Measurements from ENCODE around the gene DAND5.

Gene DAND5

GRCh38 chr19:12936582-12936981 lies 32.8 kb upstream of the DAND5 start:
- H3K27me3 ChIP-seq (ENCODE audit: control insufficient read depth, insufficient read depth, low read length) = no peaks in the 10 kb centered on the region
- TF ChIP-seq, protein P1, sequence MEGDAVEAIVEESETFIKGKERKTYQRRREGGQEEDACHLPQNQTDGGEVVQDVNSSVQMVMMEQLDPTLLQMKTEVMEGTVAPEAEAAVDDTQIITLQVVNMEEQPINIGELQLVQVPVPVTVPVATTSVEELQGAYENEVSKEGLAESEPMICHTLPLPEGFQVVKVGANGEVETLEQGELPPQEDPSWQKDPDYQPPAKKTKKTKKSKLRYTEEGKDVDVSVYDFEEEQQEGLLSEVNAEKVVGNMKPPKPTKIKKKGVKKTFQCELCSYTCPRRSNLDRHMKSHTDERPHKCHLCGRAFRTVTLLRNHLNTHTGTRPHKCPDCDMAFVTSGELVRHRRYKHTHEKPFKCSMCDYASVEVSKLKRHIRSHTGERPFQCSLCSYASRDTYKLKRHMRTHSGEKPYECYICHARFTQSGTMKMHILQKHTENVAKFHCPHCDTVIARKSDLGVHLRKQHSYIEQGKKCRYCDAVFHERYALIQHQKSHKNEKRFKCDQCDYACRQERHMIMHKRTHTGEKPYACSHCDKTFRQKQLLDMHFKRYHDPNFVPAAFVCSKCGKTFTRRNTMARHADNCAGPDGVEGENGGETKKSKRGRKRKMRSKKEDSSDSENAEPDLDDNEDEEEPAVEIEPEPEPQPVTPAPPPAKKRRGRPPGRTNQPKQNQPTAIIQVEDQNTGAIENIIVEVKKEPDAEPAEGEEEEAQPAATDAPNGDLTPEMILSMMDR (IDR thresholded peaks at IDR 0.05) = no peak
- H3K79me2 ChIP-seq = peaks cover 38% of the 10 kb centered on the region
- no peak overlapping the region for H3K4me3 ChIP-seq (ENCODE audit: low read depth, low read length)
- peaks cover 24% of the 10 kb centered on the region for H3K4me1 ChIP-seq
- H3K4me2 ChIP-seq (ENCODE audit: low read length) = no peak overlapping the region
- H3K9ac ChIP-seq = no peak overlapping the region
- H3K27ac ChIP-seq = no peak overlapping the region
- no peak overlapping the region for H2AFZ ChIP-seq
- H3K9me3 ChIP-seq (ENCODE audit: control insufficient read depth, low read length) = no peaks in the 10 kb centered on the region
- H3K36me3 ChIP-seq (ENCODE audit: control insufficient read depth, insufficient read depth, low read length) = no peaks in the 10 kb centered on the region

- H2AFZ ChIP-seq = peak overlapping the region; percentile 91
- no peaks in the 10 kb centered on the region for H3K9me3 ChIP-seq (ENCODE audit: control insufficient read depth, low read length)
- no peaks in the 10 kb centered on the region for H3K27me3 ChIP-seq (ENCODE audit: control insufficient read depth, insufficient read depth, low read length)
- H3K9ac ChIP-seq = no peak overlapping the region
- peak overlapping the region; percentile 97 for H3K4me3 ChIP-seq (ENCODE audit: low read depth, low read length)
- H3K27ac ChIP-seq = no peak overlapping the region
- TF ChIP-seq, protein P1 (IDR thresholded peaks at IDR 0.05) = no peak
- H3K4me2 ChIP-seq (ENCODE audit: low read length) = peak overlapping the region; percentile 97
- H3K36me3 ChIP-seq (ENCODE audit: control insufficient read depth, insufficient read depth, low read length) = no peaks in the 10 kb centered on the region
- H3K4me1 ChIP-seq = peaks cover 23% of the 10 kb centered on the region
- peaks cover 37% of the 10 kb centered on the region for H3K79me2 ChIP-seq
These were observed 32.1 kb upstream of the DAND5 start for GRCh38 chr19:12937093-12937926.

DNA sequence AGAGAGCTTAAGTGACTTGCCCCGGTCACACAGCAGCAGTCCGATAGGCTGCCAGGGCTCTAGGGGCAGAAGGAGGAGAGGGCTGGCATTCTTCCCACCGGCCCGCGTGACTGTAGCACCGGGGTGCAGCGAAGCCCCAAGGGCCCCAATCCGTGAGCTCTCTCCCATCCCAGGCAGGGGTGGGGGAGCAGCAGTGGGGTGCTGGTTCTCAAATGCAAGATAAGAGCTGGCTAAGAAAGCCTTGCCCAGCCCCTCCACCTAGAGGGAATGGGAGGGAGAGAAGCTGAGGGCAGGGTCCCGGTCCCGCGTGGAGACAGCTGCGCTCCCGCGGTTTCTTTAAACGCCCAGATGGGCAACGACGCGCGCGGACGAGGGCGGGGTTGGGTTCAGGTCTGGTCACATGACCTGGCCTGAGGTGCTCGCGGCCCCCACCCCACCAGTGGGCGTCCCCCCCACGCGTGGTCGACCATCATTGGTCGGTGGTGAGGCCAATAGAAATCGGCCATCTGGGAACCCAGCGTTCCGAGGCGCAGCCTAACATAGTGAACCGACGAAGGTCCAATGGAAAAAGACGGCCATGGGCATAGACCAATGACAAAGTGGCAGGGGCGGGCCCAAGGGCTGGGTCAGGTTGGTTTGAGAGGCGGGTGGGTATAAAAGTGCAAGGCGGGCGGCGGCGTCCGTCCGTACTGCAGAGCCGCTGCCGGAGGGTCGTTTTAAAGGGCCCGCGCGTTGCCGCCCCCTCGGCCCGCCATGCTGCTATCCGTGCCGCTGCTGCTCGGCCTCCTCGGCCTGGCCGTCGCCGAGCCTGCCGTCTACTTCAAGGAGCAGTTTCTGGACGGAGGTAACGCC lies 31.2 kb upstream of the DAND5 start, which contains the start of gene CALR:
Gene CALR, plus strand, starts transcription at position 683 of the 852 bp plus-strand sequence. Its CDS starts 71 bp downstream, at position 754.
- H3K4me1 ChIP-seq = peaks cover 20% of the 10 kb centered on the region
- H3K27ac ChIP-seq = peak within 1 kb of the TSS; percentile 96

DNA sequence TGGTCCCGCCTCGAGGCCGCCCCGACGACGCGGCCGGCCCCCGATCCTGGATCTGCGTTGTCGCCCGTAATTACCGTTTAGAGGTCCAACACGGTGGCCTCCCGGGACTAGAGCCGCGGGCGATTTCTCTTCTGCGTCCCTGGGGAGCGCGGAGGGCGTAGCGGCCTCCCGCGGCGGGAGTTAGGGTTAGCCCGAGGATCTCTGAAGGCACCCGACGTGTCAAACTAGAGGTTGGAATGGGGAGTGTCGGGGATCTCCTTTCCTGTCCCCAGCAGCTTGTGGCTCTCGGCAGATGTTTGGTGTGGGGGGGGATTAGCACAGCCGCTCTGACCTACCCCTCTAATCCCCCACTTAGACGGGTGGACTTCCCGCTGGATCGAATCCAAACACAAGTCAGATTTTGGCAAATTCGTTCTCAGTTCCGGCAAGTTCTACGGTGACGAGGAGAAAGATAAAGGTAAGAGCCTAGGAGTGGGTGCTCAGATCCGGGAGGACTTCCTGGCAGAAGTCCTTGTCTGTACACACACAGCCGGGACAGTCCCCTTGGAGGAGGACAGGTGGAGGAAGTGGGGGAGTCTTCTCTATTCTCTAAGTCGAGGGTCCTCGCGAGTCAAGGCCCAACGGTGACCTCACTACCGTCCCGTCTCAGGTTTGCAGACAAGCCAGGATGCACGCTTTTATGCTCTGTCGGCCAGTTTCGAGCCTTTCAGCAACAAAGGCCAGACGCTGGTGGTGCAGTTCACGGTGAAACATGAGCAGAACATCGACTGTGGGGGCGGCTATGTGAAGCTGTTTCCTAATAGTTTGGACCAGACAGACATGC lies 30.4 kb upstream of the DAND5 start:
- no peaks in the 10 kb centered on the region for H3K27me3 ChIP-seq (ENCODE audit: control insufficient read depth, insufficient read depth, low read length)
- H3K9ac ChIP-seq = peak overlapping the region; percentile 96
- TF ChIP-seq, protein P1 (IDR thresholded peaks at IDR 0.05) = peak; percentile 17
- no peaks in the 10 kb centered on the region for H3K9me3 ChIP-seq (ENCODE audit: control insufficient read depth, low read length)
- peak overlapping the region; percentile 86 for H3K4me2 ChIP-seq (ENCODE audit: low read length)
- no peaks in the 10 kb centered on the region for H3K36me3 ChIP-seq (ENCODE audit: control insufficient read depth, insufficient read depth, low read length)
- H2AFZ ChIP-seq = peak overlapping the region; percentile 82
- H3K27ac ChIP-seq = peak overlapping the region; percentile 96
- peak overlapping the region; percentile 97 for H3K4me3 ChIP-seq (ENCODE audit: low read depth, low read length)
- H3K79me2 ChIP-seq = peaks cover 24% of the 10 kb centered on the region
- H3K4me1 ChIP-seq = peaks cover 16% of the 10 kb centered on the region

More for the DNA sequence above, 31.2 kb upstream of the DAND5 start, which contains the start of gene CALR:
- Histone ChIP-seq H3K9ac (peak within 1 kb of the TSS; percentile 96), H3K4me2 (ENCODE audit: low read length) (peak within 1 kb of the TSS; percentile 97), H3K4me3 (ENCODE audit: low read depth, low read length) (peak within 1 kb of the TSS; percentile 97), H3K79me2 (peaks cover 29% of the 10 kb centered on the region), H3K36me3 (ENCODE audit: control insufficient read depth, insufficient read depth, low read length) (no peaks in the 10 kb centered on the region), H3K27me3 (ENCODE audit: control insufficient read depth, insufficient read depth, low read length) (no peaks in the 10 kb centered on the region), H3K9me3 (ENCODE audit: control insufficient read depth, low read length) (no peaks in the 10 kb centered on the region), H2AFZ (peak within 1 kb of the TSS; percentile 91)
- TF ChIP-seq, protein P1 (IDR thresholded peaks at IDR 0.05) = no peak
